Gastrocnemius medialis (tissue), 4 donors: ENCODE measurements around the gene STAT5B. TPM values are rescaled to one million over a fixed set of nuclear protein-coding genes. Genes with fewer than 3 reads are reported as not detected.

Experiments used
- ATAC-seq, 2 donors: fragments of 150-250 bp; one replicate each; pipeline ENCODE4 v1.9.1; 2016
- DNase-seq, 2 donors: peaks; one replicate each; pipeline ENCODE4 v3.0.0-alpha.2; 2019
- H3K27ac ChIP-seq, 4 donors: fragments of 200-600 bp; sonication (generic); 1 replicate in 1 of 4; 2 replicates in 3 of 4; pipeline ENCODE4 v1.5.1; 2016 to 2018; ENCODE audit warnings: mild to moderate bottlenecking in 2 of 4, moderate library complexity in 1 of 4
- H3K27me3 ChIP-seq, 3 donors: fragments of 200-600 bp; sonication (generic) in 2 of 3; 1 replicate in 1 of 3; 2 replicates in 2 of 3; pipeline versions ENCODE4 v1.5.1 to v1.6.0; 2016 to 2019; ENCODE audit warnings: mild to moderate bottlenecking in 1 of 3, moderate library complexity in 1 of 3
- H3K36me3 ChIP-seq, 2 donors: fragments of 200-600 bp; sonication (generic) in 1 of 2; one replicate each; pipeline ENCODE4 v1.5.1; 2017 to 2018
- H3K4me1 ChIP-seq, 2 donors: fragments of 200-600 bp; sonication (generic) in 1 of 2; one replicate each; pipeline ENCODE4 v1.5.1; 2016 to 2017; ENCODE audit warnings: mild to moderate bottlenecking in 2 of 2
- H3K4me3 ChIP-seq, 4 donors: fragments of 200-600 bp; sonication (generic) in 3 of 4; 1 replicate in 1 of 4; 2 replicates in 3 of 4; pipeline ENCODE4 v1.5.1; 2016 to 2019; ENCODE audit warnings: mild to moderate bottlenecking in 2 of 4
- H3K9me3 ChIP-seq, 3 donors: fragments of 200-600 bp; sonication (generic) in 2 of 3; 1 replicate in 1 of 3; 2 replicates in 2 of 3; pipeline ENCODE4 v1.5.1; 2016 to 2019
- CTCF ChIP-seq, 5 experiments: fragments of 450-650 bp in 3 of 5; fragments of 200-600 bp in 2 of 5; sonication (generic) in 2 of 5; IDR thresholded peaks in 4 of 5; conservative IDR thresholded peaks in 1 of 5; 1 replicate in 4 of 5; 2 replicates in 1 of 5; pipeline ENCODE4 v1.5.1; 2016 to 2019; ENCODE audit warnings: antibody characterized with exemption in 5 of 5, mild to moderate bottlenecking in 3 of 5, moderate library complexity in 3 of 5
- POLR2A ChIP-seq, 2 donors: fragments of 450-650 bp; IDR thresholded peaks; one replicate each; pipeline ENCODE4 v1.6.1; 2017; ENCODE audit warnings: antibody characterized with exemption in 2 of 2, mild to moderate bottlenecking in 2 of 2, moderate library complexity in 2 of 2
- in situ Hi-C, 4 donors: fragments of 200-750 bp; cut with MboI; loops; one replicate each; pipeline versions ENCODE4 v1.15.0 to v1.8.0; 2017; ENCODE audit warnings: low sequenced_read_pairs in 4 of 4
- intact Hi-C: fragments of 100-400 bp; cut with DNase I; formaldehyde crosslinking; loops from one replicate; pipeline ENCODE4 v1.15.1; 2023; ENCODE audit warnings: low total_unique reads
- total RNA-seq, 4 donors: library from RNA; depleted of rRNA; stranded (reverse); fragments of >200 nt; gene quantifications; one replicate each; pipeline versions ENCODE4 v1.1.0 to v1.2.3, GENCODE V29; 2016

STAT5B gene
- total RNA-seq, 4 donors from 2014 or later, result 77.3 to 150 (median 80.7) TPM

GRCh38 chr17:42286411-42287221, 10.4 kb upstream of the STAT5B start:
- DNase-seq (peak in 1 of 2 donors; percentile 68), ATAC-seq (no peak)
- Histone ChIP-seq H3K4me1 (peaks cover 0 to 15% of the 10 kb centered on the region in 2 donors), H3K36me3 (no peaks in the 10 kb centered on the region), H3K27ac (peak overlapping the region; percentile 81 to 91 (median 86)), H3K4me3 (peak overlapping the region in 2 of 4 donors; percentile 65 to 72), H3K27me3 (no peaks in the 10 kb centered on the region), H3K9me3 (no peaks in the 10 kb centered on the region)
- TF ChIP-seq POLR2A (IDR thresholded peaks at IDR 0.05) (no peak), CTCF (IDR thresholded peaks at IDR 0.05 in 4 of 5, conservative IDR thresholded peaks at IDR 0.05 in 1 of 5) (no peak)
- in situ Hi-C loops (no loop called here), intact Hi-C loops (loop anchor here (5.0 kb wide), 1 partner anchor 94 kb away; the partner anchor contains the start of gene GHDC)

- Histone ChIP-seq H3K9me3 (no peaks in the 10 kb centered on the region), H3K4me3 (no peak overlapping the region), H3K4me1 (peaks cover 0 to 15% of the 10 kb centered on the region in 2 donors), H3K27me3 (no peaks in the 10 kb centered on the region), H3K27ac (peak overlapping the region in 1 of 4 donors; percentile 88), H3K36me3 (no peaks in the 10 kb centered on the region)
- ATAC-seq (no peak), DNase-seq (peak in 1 of 2 donors; percentile 6)
- intact Hi-C loops (loop anchor here (5.0 kb wide), 1 partner anchor 93 kb away; the partner anchor contains the start of gene GHDC), in situ Hi-C loops (no loop called here)
- TF ChIP-seq POLR2A (IDR thresholded peaks at IDR 0.05) (no peak), CTCF (IDR thresholded peaks at IDR 0.05 in 4 of 5, conservative IDR thresholded peaks at IDR 0.05 in 1 of 5) (no peak)
These were observed 9.3 kb upstream of the STAT5B start for GRCh38 chr17:42285346-42286050.

GRCh38 chr17:42284566-42284965, 8.4 kb upstream of the STAT5B start:
- ATAC-seq (no peak), DNase-seq (peak in 1 of 2 donors; percentile 1)
- no peak overlapping the region for H3K27ac ChIP-seq
- H3K27me3 ChIP-seq, result no peaks in the 10 kb centered on the region
- intact Hi-C loops (no loop called here), in situ Hi-C loops (no loop called here)
- H3K9me3 ChIP-seq, result no peaks in the 10 kb centered on the region
- no peaks in the 10 kb centered on the region for H3K36me3 ChIP-seq
- no peak overlapping the region for H3K4me3 ChIP-seq
- TF ChIP-seq CTCF (IDR thresholded peaks at IDR 0.05 in 4 of 5, conservative IDR thresholded peaks at IDR 0.05 in 1 of 5) (no peak), POLR2A (IDR thresholded peaks at IDR 0.05) (no peak)
- peaks cover 0 to 16% of the 10 kb centered on the region in 2 donors for H3K4me1 ChIP-seq

- Histone ChIP-seq H3K27me3 (no peaks in the 10 kb centered on the region), H3K9me3 (no peaks in the 10 kb centered on the region), H3K36me3 (no peaks in the 10 kb centered on the region), H3K4me3 (no peak overlapping the region), H3K27ac (no peak overlapping the region), H3K4me1 (peaks cover 0 to 20% of the 10 kb centered on the region in 2 donors)
- intact Hi-C loops, result no loop called here
- in situ Hi-C loops, result no loop called here
- TF ChIP-seq POLR2A (IDR thresholded peaks at IDR 0.05) (no peak), CTCF (IDR thresholded peaks at IDR 0.05 in 4 of 5, conservative IDR thresholded peaks at IDR 0.05 in 1 of 5) (no peak)
- no peak for ATAC-seq
- DNase-seq, result peak in 1 of 2 donors; percentile 8
These were observed 7.8 kb upstream of the STAT5B start for GRCh38 chr17:42284024-42284369.
